H1 (cell line): ENCODE results near the gene FCER2. TPM values are rescaled to one million over a fixed set of nuclear protein-coding genes. Genes with fewer than 3 reads are reported as not detected.

ENCODE experiments used
- CTCF ChIA-PET: fragments of 300-600 bp; sonication (Branson Sonifier 250); formaldehyde crosslinking; loops from one replicate; lab custom pipeline; 2021; ENCODE audit not compliant: partially characterized antibody; lab: Charles Lee
- POLR2A ChIA-PET: fragments of 300-600 bp; sonication (Branson Sonifier 250); formaldehyde crosslinking; loops from one replicate; lab custom pipeline; 2021; ENCODE audit warnings: inconsistent platforms; ENCODE audit not compliant: partially characterized antibody; lab: Charles Lee
- DNase-seq, 2 experiments: peaks; one replicate each; pipeline versions ENCODE4 v3.0.0 to v3.0.0-alpha.2; 2010 to 2022; ENCODE audit warnings: low spot score in 2 of 2, low read depth in 1 of 2, mixed read lengths in 1 of 2
- FAIRE-seq: peaks from 2 replicates; lab custom pipeline; 2011; peaks lifted over from hg19 to GRCh38; lab: Jason Lieb, UNC
- H2AFZ ChIP-seq: 2 replicates; pipeline ENCODE4 v1.8.1; 2012; ENCODE audit warnings: low read length, inconsistent platforms
- H2AK5ac ChIP-seq: 2 replicates; pipeline ENCODE4 v1.6.1; 2013; ENCODE audit warnings: low read depth, low read length
- H2BK120ac ChIP-seq: replicated peaks from 2 replicates; pipeline ENCODE3; 2013; ENCODE audit warnings: low read depth, low read length, inconsistent platforms
- H2BK12ac ChIP-seq: 2 replicates; pipeline ENCODE4 v1.6.1; 2013; ENCODE audit warnings: low read depth, low read length
- H2BK15ac ChIP-seq: 2 replicates; pipeline ENCODE4 v1.6.1; 2013; ENCODE audit warnings: low read length
- H2BK20ac ChIP-seq: 2 replicates; pipeline ENCODE4 v1.6.1; 2013; ENCODE audit warnings: low read length
- H2BK5ac ChIP-seq: 2 replicates; pipeline ENCODE4 v1.6.1; 2013; ENCODE audit warnings: low read depth, low read length
- H3K14ac ChIP-seq: 2 replicates; pipeline ENCODE4 v1.6.1; 2013; ENCODE audit warnings: inconsistent platforms; ENCODE audit not compliant: insufficient read length
- H3K18ac ChIP-seq: 2 replicates; pipeline ENCODE4 v1.6.1; 2013; ENCODE audit warnings: low read length; ENCODE audit errors: extremely low read depth
- H3K23ac ChIP-seq: 2 replicates; pipeline ENCODE4 v1.6.1; 2013; ENCODE audit warnings: inconsistent platforms; ENCODE audit not compliant: insufficient read length
- H3K23me2 ChIP-seq: 2 replicates; pipeline ENCODE4 v1.6.1; 2013; ENCODE audit warnings: low read depth, low read length
- H3K27ac ChIP-seq: 2 replicates; pipeline ENCODE4 v1.6.1; 2011; ENCODE audit warnings: low read depth, low read length, inconsistent platforms
- H3K27me3 ChIP-seq, 4 experiments: replicated peaks in 1 of 4; 1 replicate in 1 of 4; 2 replicates in 3 of 4; pipeline versions ENCODE4 v1.6.1 to v1.8.1; 2011 to 2013; ENCODE audit warnings: low read length in 3 of 4, mild to moderate bottlenecking in 3 of 4, inconsistent platforms in 2 of 4, mixed read lengths in 2 of 4, moderate library complexity in 1 of 4; ENCODE audit not compliant: control insufficient read depth in 3 of 4, insufficient read depth in 3 of 4; ENCODE audit errors: extremely low read depth in 1 of 4
- H3K36me3 ChIP-seq, 4 experiments: 2 replicates each; pipeline versions ENCODE4 v1.6.1 to v1.8.1; 2011 to 2013; ENCODE audit warnings: mild to moderate bottlenecking in 4 of 4, low read length in 3 of 4, moderate library complexity in 2 of 4, control low read depth in 1 of 4, inconsistent platforms in 1 of 4; ENCODE audit not compliant: insufficient read depth in 4 of 4, control insufficient read depth in 2 of 4
- H3K4ac ChIP-seq: replicated peaks from 2 replicates; pipeline ENCODE3; 2013; ENCODE audit warnings: low read length, low read depth, mixed read lengths, inconsistent platforms; ENCODE audit not compliant: insufficient read length
- H3K4me1 ChIP-seq, 4 experiments: replicated peaks in 1 of 4; 1 replicate in 1 of 4; 2 replicates in 3 of 4; pipeline versions ENCODE4 v1.6.1 to v1.8.1; 2011 to 2013; ENCODE audit warnings: low read length in 3 of 4, inconsistent platforms in 2 of 4, mixed read lengths in 1 of 4; ENCODE audit not compliant: insufficient read depth in 4 of 4, control insufficient read depth in 3 of 4
- H3K4me2 ChIP-seq, 2 experiments: 2 replicates each; pipeline versions ENCODE4 v1.6.1 to v1.8.1; 2011 to 2013; ENCODE audit warnings: low read depth in 2 of 2, low read length in 2 of 2, control low read depth in 1 of 2, inconsistent platforms in 1 of 2, mild to moderate bottlenecking in 1 of 2; ENCODE audit not compliant: insufficient read depth in 1 of 2
- H3K4me3 ChIP-seq, 4 experiments: fragments of 200-600, 300-600 bp in 1 of 4; sonication (generic), shearing (Covaris generic), sonication (Bioruptor Twin) in 1 of 4; 2 replicates each; pipeline versions ENCODE4 v1.5.1 to v1.8.1; 2011 to 2016; ENCODE audit warnings: low read length in 4 of 4, low read depth in 3 of 4, control low read depth in 2 of 4, inconsistent platforms in 2 of 4, mild to moderate bottlenecking in 2 of 4, mixed read lengths in 1 of 4, moderate library complexity in 1 of 4; ENCODE audit not compliant: insufficient read depth in 2 of 4; ENCODE audit errors: extremely low read depth in 1 of 4
- H3K56ac ChIP-seq: replicated peaks from 2 replicates; pipeline ENCODE3; 2013; ENCODE audit warnings: low read depth, mild to moderate bottlenecking, mixed read lengths, low read length, inconsistent platforms; ENCODE audit not compliant: insufficient read length
- H3K79me1 ChIP-seq: 2 replicates; pipeline ENCODE4 v1.6.1; 2013; ENCODE audit warnings: low read depth, low read length, control low read depth
- H3K79me2 ChIP-seq, 2 experiments: 2 replicates each; pipeline versions ENCODE4 v1.6.1 to v1.8.1; 2012 to 2013; ENCODE audit warnings: low read length in 2 of 2, mild to moderate bottlenecking in 2 of 2, inconsistent platforms in 1 of 2; ENCODE audit not compliant: insufficient read depth in 2 of 2, control insufficient read depth in 1 of 2
- H3K9ac ChIP-seq, 4 experiments: replicated peaks in 1 of 4; 1 replicate in 1 of 4; 2 replicates in 3 of 4; pipeline versions ENCODE4 v1.6.1 to v1.8.1; 2011 to 2013; ENCODE audit warnings: low read depth in 3 of 4, low read length in 3 of 4, control low read depth in 2 of 4, mild to moderate bottlenecking in 2 of 4, moderate library complexity in 2 of 4, inconsistent platforms in 1 of 4; ENCODE audit errors: extremely low read depth in 1 of 4
- H3K9me3 ChIP-seq, 2 experiments: 2 replicates each; pipeline versions ENCODE4 v1.6.1 to v1.8.1; 2012 to 2013; ENCODE audit warnings: mild to moderate bottlenecking in 2 of 2, moderate library complexity in 2 of 2, control low read depth in 1 of 2, inconsistent platforms in 1 of 2, low read depth in 1 of 2, low read length in 1 of 2, mixed read lengths in 1 of 2; ENCODE audit not compliant: insufficient read depth in 2 of 2
- H4K20me1 ChIP-seq, 2 experiments: replicated peaks in 1 of 2; 2 replicates each; pipeline versions ENCODE3 to v1.8.1; 2011 to 2013; ENCODE audit warnings: inconsistent platforms in 2 of 2, low read length in 2 of 2, mild to moderate bottlenecking in 1 of 2; ENCODE audit not compliant: insufficient read depth in 2 of 2, control insufficient read depth in 1 of 2
- H4K5ac ChIP-seq: 2 replicates; pipeline ENCODE4 v1.6.1; 2013; ENCODE audit warnings: low read length, low read depth, mixed read lengths, inconsistent platforms; ENCODE audit not compliant: insufficient read length
- H4K8ac ChIP-seq: 2 replicates; pipeline ENCODE4 v1.8.0; 2013; ENCODE audit warnings: mild to moderate bottlenecking, moderate library complexity, low read length, inconsistent platforms; ENCODE audit not compliant: insufficient read depth; ENCODE audit errors: extremely low read depth
- H4K91ac ChIP-seq: replicated peaks from 2 replicates; pipeline ENCODE3; 2013; ENCODE audit warnings: low read length, mixed read lengths, inconsistent platforms; ENCODE audit not compliant: insufficient read length
- ATF2 ChIP-seq: IDR thresholded peaks from 2 replicates; pipeline ENCODE4 v1.6.1; 2012; ENCODE audit warnings: low read length, inconsistent platforms
- BRCA1 ChIP-seq: IDR thresholded peaks from 2 replicates; pipeline ENCODE4 v1.6.1; 2012; ENCODE audit warnings: low read depth, low read length, improper control_type of control experiment
- E2F6 ChIP-seq: IDR thresholded peaks from 2 replicates; pipeline ENCODE4 v1.6.1; 2012; ENCODE audit warnings: inconsistent platforms
- JUN ChIP-seq: IDR thresholded peaks from 2 replicates; pipeline ENCODE4 v1.6.1; 2011; ENCODE audit warnings: low read depth, mild to moderate bottlenecking, improper control_type of control experiment, low read length
- MAX ChIP-seq: IDR thresholded peaks from 2 replicates; pipeline ENCODE4 v1.6.1; 2012; ENCODE audit warnings: inconsistent platforms
- TAF1 ChIP-seq: IDR thresholded peaks from 2 replicates; pipeline ENCODE4 v1.6.1; 2011; ENCODE audit warnings: mild to moderate bottlenecking, low read depth, low read length
- TEAD4 ChIP-seq: IDR thresholded peaks from 2 replicates; pipeline ENCODE4 v1.6.1; 2012; ENCODE audit warnings: low read depth, low read length, inconsistent platforms, mixed read lengths
- WGBS, 2 experiments: shearing (Covaris generic) in 1 of 2; methylation state at CpG; one replicate each; pipeline versions ENCODE4 v1.1.6 to v1.1.7; 2013 to 2015; ENCODE audit warnings: low lambda C conversion rate in 2 of 2, mixed read lengths in 2 of 2, inconsistent platforms in 1 of 2, low coverage in 1 of 2, missing lambda C conversion rate in 1 of 2; ENCODE audit not compliant: insufficient replicate concordance in 2 of 2, insufficient coverage in 1 of 2, insufficient read length in 1 of 2; ENCODE audit errors: extremely low coverage in 1 of 2, missing lambda C conversion rate in 1 of 2; 5-methylcytosine and 5-hydroxymethylcytosine counted together
- polyA plus RNA-seq, 7 experiments: library from polyadenylated mRNA; depleted of rRNA in 3 of 7; stranded (reverse) in 5 of 7; unstranded in 2 of 7; fragments of >200 nt in 5 of 7; fragments of 200-250 nt in 2 of 7; gene quantifications; 1 replicate in 5 of 7; 2 replicates in 1 of 7; 4 replicates in 1 of 7; pipeline versions ENCODE4 v1.2.1 to v1.2.3, GENCODE V29; 2011 to 2013; ENCODE audit warnings: missing spikeins in 2 of 7, mixed read lengths in 2 of 7
- total RNA-seq: library from RNA; stranded (reverse); fragmentation: NEBNext Ultra II Directional; extraction: Animal tissue kit (Norgen Biotek cat#: 25700); gene quantifications from 2 replicates; pipeline ENCODE4 v1.2.1, GENCODE V29; 2021

The FCER2 gene
- total and polyA plus RNA-seq, 2 of the 8 experiments (the other 6 are each of a cell fraction or from before 2014, with no cell fraction given): 0.67 TPM; not detected in 1

GRCh38 chr19:7679771-7680605 lies 21.9 kb downstream of the FCER2 start:
- Histone ChIP-seq H3K56ac (no peak overlapping the region), H2BK15ac (peak overlapping the region; percentile 5; the same call in 1 of the 2 replicates), H3K14ac (no peak overlapping the region), H3K23ac (no peak overlapping the region), H2BK20ac (no peak overlapping the region), H3K4me2 (peak overlapping the region; percentile 0 to 80; a peak in 3 of 4 replicates), H4K91ac (no peak overlapping the region), H3K4me1 (peaks cover 0 to 6% (median 4%) of the 10 kb centered on the region in 4 experiments; a peak in 5 of 7 replicates), H2BK120ac (no peak overlapping the region), H2AK5ac (no peak overlapping the region), H3K9ac (no peak overlapping the region), H3K27me3 (peaks cover 0 to 8% (median 3%) of the 10 kb centered on the region in 4 experiments; a peak in 2 of 7 replicates), H3K4me3 (peak overlapping the region in 2 of 4 experiments; percentile 7 to 98; a peak in 3 of 8 replicates), H3K18ac (peak overlapping the region; percentile 71; the same call in 1 of the 2 replicates), H3K27ac (no peak overlapping the region), H2BK12ac (peak overlapping the region; percentile 4; the same call in 1 of the 2 replicates), H3K79me2 (peaks cover 0 to 6% of the 10 kb centered on the region in 2 experiments; a peak in 1 of 4 replicates), H3K4ac (peak overlapping the region; percentile 76), H2BK5ac (0 out of 2 replicates have a peak overlapping the region, but pooled peaks have one; percentile 2), H3K36me3 (peaks cover 0 to 12% (median 6%) of the 10 kb centered on the region in 4 experiments; a peak in 4 of 8 replicates), H3K79me1 (peaks cover 4% of the 10 kb centered on the region), H3K23me2 (peaks cover 4% of the 10 kb centered on the region; the same call in 1 of the 2 replicates), H4K20me1 (peaks cover 0 to 8% of the 10 kb centered on the region in 2 experiments), H2AFZ (peak overlapping the region; percentile 92; the same call in 1 of the 2 replicates), H4K8ac (peak overlapping the region; percentile 80; the same call in 1 of the 2 replicates), H4K5ac (peak overlapping the region; percentile 51), H3K9me3 (no peaks in the 10 kb centered on the region)
- ChIA-PET CTCF (interaction anchor here (0.8 to 2.5 kb wide), 30 partner anchors 10 to 151 kb away, joined by 3 to 36 read pairs (median 6); partner anchors contain the start of genes CD209 and RETN), POLR2A (interaction anchor here (0.7 to 2.1 kb wide), 6 partner anchors 9 to 178 kb away, joined by 3 to 11 read pairs (median 4); no protein-coding TSS in a partner anchor)
- WGBS, 2 experiments: 64% methylated on average over 22 of the region's 22 CpGs; no CpG with 5 or more reads in 1 of the 2 experiments
- FAIRE-seq (no peak), DNase-seq (no peak)
- peak; percentile 20; the same call in 1 of the 2 replicates for TF ChIP-seq MAX
- TF ChIP-seq ATF2: no peak
- TF ChIP-seq TEAD4: no peak
- TF ChIP-seq JUN: no peak
- TF ChIP-seq TAF1: no peak
- no peak for TF ChIP-seq BRCA1
- TF ChIP-seq E2F6: peak; percentile 66
